ENCODE results near the gene HPSE. TPM values are rescaled to one million over a fixed set of nuclear protein-coding genes. Genes with fewer than 3 reads are reported as not detected.
A peak's percentile ranks its signal among the peaks of the same experiment; 100 is the strongest.

The HPSE gene
- total RNA-seq, 1 experiment from 2014 or later = 2.6 TPM

DNA sequence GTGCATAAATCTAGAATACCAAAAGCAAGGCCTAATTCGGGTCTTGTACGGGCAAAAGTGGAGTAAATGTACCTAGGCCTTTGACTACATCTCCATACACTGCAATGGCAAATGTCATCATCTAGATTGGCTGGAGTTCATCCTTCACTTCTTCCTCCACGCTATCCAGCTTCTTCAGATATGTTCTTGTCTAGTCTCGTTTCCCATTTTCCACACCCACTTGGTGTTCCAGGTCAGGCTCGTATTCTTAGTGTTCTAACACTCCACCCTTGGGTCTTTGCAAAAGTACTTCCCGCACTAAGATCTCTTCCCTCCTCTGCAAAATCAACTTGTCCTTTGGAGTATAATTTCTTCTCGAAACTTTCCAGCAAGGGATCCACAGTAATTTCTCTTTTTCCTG, 51.5 kb downstream of the HPSE start:
- Histone ChIP-seq H3K36me3 (ENCODE audit: control insufficient read depth, insufficient read depth, low read length) (peaks cover 2% of the 10 kb centered on the region), H3K27ac (ENCODE audit: low read length) (peak overlapping the region; percentile 89), H3K9me3 (ENCODE audit: control insufficient read depth, insufficient read depth, low read depth, low read length) (no peaks in the 10 kb centered on the region), H3K4me3 (ENCODE audit: low read depth in 2 of 2, low read length in 2 of 2) (peak overlapping the region; percentile 61 to 85), H3K4me1 (ENCODE audit: control insufficient read depth, insufficient read depth, low read length) (peaks cover 32% of the 10 kb centered on the region), H3K27me3 (ENCODE audit: control insufficient read depth, insufficient read depth, low read length) (no peaks in the 10 kb centered on the region)
- POLR2A ChIA-PET = no interaction called here
- TF ChIP-seq SIN3A (IDR thresholded peaks at IDR 0.05; ENCODE audit: borderline replicate concordance, insufficient read depth, low read depth, low read length) (no peak), TCF7L2 (IDR thresholded peaks at IDR 0.05; ENCODE audit: low read depth, low read length) (no peak), REST (IDR thresholded peaks at IDR 0.05; ENCODE audit: insufficient read depth in 1 of 2, low read depth in 2 of 2, low read length in 1 of 2) (no peak), POLR2AphosphoS5 (IDR thresholded peaks at IDR 0.05; ENCODE audit: low read depth, low read length) (no peak)
- TF ChIP-seq, protein P1, sequence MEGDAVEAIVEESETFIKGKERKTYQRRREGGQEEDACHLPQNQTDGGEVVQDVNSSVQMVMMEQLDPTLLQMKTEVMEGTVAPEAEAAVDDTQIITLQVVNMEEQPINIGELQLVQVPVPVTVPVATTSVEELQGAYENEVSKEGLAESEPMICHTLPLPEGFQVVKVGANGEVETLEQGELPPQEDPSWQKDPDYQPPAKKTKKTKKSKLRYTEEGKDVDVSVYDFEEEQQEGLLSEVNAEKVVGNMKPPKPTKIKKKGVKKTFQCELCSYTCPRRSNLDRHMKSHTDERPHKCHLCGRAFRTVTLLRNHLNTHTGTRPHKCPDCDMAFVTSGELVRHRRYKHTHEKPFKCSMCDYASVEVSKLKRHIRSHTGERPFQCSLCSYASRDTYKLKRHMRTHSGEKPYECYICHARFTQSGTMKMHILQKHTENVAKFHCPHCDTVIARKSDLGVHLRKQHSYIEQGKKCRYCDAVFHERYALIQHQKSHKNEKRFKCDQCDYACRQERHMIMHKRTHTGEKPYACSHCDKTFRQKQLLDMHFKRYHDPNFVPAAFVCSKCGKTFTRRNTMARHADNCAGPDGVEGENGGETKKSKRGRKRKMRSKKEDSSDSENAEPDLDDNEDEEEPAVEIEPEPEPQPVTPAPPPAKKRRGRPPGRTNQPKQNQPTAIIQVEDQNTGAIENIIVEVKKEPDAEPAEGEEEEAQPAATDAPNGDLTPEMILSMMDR (IDR thresholded peaks at IDR 0.05) = no peak
- in situ Hi-C loops (cut with HindIII; ENCODE audit: low pct_unique_long_range_greater_than_20kb, low sequenced_read_pairs) (no loop called here), intact Hi-C loops (cut with micrococcal nuclease; ENCODE audit: unreplicated experiment) (no loop called here)
- DNase-seq (ENCODE audit: low read depth, low spot score) = no peak
- CTCF ChIA-PET = interaction anchor here (0.6 to 0.7 kb wide), 2 partner anchors 182 to 217 kb away, joined by 3 read pairs; no protein-coding TSS in a partner anchor
- ATAC-seq = no peak
- TSS peak; percentile 76 for BruUV-seq (replicated peaks)

GRCh38 chr4:83282049-83282535, 52.6 kb downstream of the HPSE start:
- H3K27ac ChIP-seq (ENCODE audit: low read length) = peak overlapping the region; percentile 89
- no peaks in the 10 kb centered on the region for H3K27me3 ChIP-seq (ENCODE audit: control insufficient read depth, insufficient read depth, low read length)
- DNase-seq (ENCODE audit: low read depth, low spot score) (no peak), ATAC-seq (no peak)
- H3K36me3 ChIP-seq (ENCODE audit: control insufficient read depth, insufficient read depth, low read length) = peaks cover 2% of the 10 kb centered on the region
- TF ChIP-seq, protein P1 (IDR thresholded peaks at IDR 0.05) = peak; percentile 65; the same call in 1 of the 2 replicates
- TF ChIP-seq REST (IDR thresholded peaks at IDR 0.05; ENCODE audit: insufficient read depth in 1 of 2, low read depth in 2 of 2, low read length in 1 of 2) (no peak), POLR2AphosphoS5 (IDR thresholded peaks at IDR 0.05; ENCODE audit: low read depth, low read length) (peak; percentile 24; the same call in 1 of the 2 replicates)
- H3K4me1 ChIP-seq (ENCODE audit: control insufficient read depth, insufficient read depth, low read length) = peaks cover 32% of the 10 kb centered on the region
- intact Hi-C loops (cut with micrococcal nuclease; ENCODE audit: unreplicated experiment) (no loop called here), in situ Hi-C loops (cut with HindIII; ENCODE audit: low pct_unique_long_range_greater_than_20kb, low sequenced_read_pairs) (no loop called here)
- H3K9me3 ChIP-seq (ENCODE audit: control insufficient read depth, insufficient read depth, low read depth, low read length) = no peaks in the 10 kb centered on the region
- no TSS peak for BruUV-seq (replicated peaks)
- ChIA-PET CTCF (interaction anchor here (0.7 to 0.9 kb wide), 2 partner anchors 61 to 62 kb away, joined by 4 to 7 read pairs; no protein-coding TSS in a partner anchor), POLR2A (no interaction called here)
- peak overlapping the region in 1 of 2 experiments; percentile 14; a peak in 3 of 4 replicates for H3K4me3 ChIP-seq (ENCODE audit: low read depth in 2 of 2, low read length in 2 of 2)

All from Panc1 (cell line).